Muscle layer of duodenum (tissue), 2 donors: ENCODE results near the gene CREB5.

Experiments used
- H3K27ac ChIP-seq: one replicate; pipeline ENCODE4 v1.7.0; 2013; ENCODE audit warnings: mild to moderate bottlenecking, low read length
- H3K27me3 ChIP-seq: one replicate; pipeline ENCODE4 v1.7.0; 2013; ENCODE audit warnings: low read depth, mild to moderate bottlenecking, control low read depth, low read length
- H3K36me3 ChIP-seq, 2 donors: one replicate each; pipeline ENCODE4 v1.7.0; 2013; ENCODE audit warnings: low read length in 2 of 2, control low read depth in 1 of 2, mild to moderate bottlenecking in 1 of 2; ENCODE audit not compliant: insufficient read depth in 2 of 2, control insufficient read depth in 1 of 2
- H3K4me1 ChIP-seq, 2 donors: one replicate each; pipeline ENCODE4 v1.7.0; 2013; ENCODE audit warnings: low read length in 2 of 2, mild to moderate bottlenecking in 2 of 2, control low read depth in 1 of 2, moderate library complexity in 1 of 2; ENCODE audit not compliant: insufficient read depth in 2 of 2, control insufficient read depth in 1 of 2
- H3K4me3 ChIP-seq, 2 donors: one replicate each; pipeline ENCODE4 v1.7.0; 2013; ENCODE audit warnings: low read length in 2 of 2, low read depth in 1 of 2, mild to moderate bottlenecking in 1 of 2
- H3K9me3 ChIP-seq, 2 donors: one replicate each; pipeline ENCODE4 v1.7.0; 2013; ENCODE audit warnings: low read length in 2 of 2, control low read depth in 1 of 2, mild to moderate bottlenecking in 1 of 2; ENCODE audit not compliant: control insufficient read depth in 1 of 2
- donor health status: healthy.

CREB5 gene

DNA sequence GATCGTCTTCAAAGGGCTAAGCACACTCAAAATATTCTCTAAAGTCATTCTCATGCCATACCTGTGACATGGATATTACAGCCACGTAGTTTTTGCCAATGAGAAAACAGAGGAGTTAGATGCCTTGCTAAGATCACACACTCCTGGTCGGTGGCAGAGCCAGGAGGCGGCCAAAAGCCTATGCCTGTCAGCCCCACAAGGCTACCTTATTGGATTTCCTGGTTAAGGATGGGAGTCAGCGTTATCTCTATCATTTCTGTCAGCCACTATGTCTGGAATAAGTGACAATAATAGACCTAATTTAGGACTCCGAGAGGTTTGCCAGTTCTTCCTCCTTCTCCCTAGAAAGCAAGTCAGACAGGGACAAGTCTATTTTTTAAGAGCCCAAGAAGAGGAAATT is 295.0 kb downstream of the CREB5 start:
- no peak overlapping the region for H3K27ac ChIP-seq
- peaks cover 3 to 11% of the 10 kb centered on the region in 2 donors for H3K4me1 ChIP-seq
- H3K4me3 ChIP-seq: no peak overlapping the region
- no peaks in the 10 kb centered on the region for H3K9me3 ChIP-seq
- no peaks in the 10 kb centered on the region for H3K36me3 ChIP-seq
- H3K27me3 ChIP-seq: no peaks in the 10 kb centered on the region

DNA sequence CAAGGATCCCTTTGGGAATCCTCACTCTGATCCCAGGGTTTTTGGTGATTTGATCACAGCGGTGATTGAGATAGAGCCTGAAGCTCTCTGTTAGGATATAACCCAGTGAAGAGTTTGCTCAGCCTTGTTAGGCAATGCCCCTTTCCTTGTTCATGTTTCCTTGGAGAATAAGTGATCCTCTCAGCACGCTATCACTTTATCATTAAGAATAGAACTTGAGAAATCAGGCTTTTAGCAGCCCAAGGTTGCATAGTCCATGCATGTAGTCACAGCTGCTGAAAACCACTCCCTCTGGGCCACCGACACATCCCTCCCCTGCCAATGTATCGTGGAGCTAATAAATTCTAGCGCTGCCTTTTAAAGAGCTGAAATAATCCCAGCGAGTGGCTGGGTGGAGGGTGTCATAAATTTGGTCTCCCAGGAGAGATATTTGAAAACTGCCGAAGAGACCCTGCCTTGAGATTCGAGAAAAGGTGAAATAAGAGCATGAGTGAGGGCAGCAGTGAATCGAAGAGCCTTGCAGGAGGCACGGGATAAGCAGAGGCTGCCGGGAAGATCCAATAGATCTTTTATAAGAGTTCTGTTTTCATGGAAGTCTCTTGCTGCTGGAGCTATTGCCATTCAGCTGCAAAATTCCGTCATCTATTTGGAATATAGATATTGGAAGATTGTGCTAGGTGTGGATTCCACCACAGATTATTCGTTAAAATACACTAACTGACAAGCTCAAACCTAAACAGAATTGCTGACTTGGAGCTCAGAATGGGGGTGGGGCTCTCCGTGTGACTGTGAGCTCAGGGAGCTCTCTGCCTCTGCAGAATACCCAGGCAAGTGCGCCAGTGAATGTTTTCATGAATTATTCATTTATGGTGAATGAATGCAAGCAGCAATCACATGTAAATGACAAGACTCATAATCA is 296.0 kb downstream of the CREB5 start:
- Histone ChIP-seq H3K4me1 (peaks cover 2 to 3% of the 10 kb centered on the region in 2 donors), H3K27ac (no peak overlapping the region), H3K9me3 (no peaks in the 10 kb centered on the region), H3K4me3 (no peak overlapping the region), H3K36me3 (no peaks in the 10 kb centered on the region), H3K27me3 (no peaks in the 10 kb centered on the region)

DNA sequence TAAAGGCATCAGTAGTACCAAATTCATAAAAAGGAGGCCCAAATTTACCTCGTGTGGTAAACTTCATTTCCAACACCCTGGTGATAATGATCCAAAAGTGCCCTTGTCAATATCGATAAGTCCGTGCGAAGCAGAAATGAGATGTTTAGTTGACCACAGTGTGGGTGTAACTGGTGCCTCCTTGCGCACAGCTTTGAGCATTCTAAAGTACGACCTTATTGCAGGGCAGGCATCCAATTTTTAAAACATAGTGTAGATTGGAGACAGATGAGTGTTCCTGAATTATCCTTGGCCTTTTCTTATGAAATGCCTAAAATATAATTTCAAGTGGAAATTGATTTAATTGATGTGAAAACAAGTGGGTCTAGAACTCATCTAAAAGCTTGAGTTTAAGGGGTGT is 297.4 kb downstream of the CREB5 start:
- Histone ChIP-seq H3K9me3 (no peaks in the 10 kb centered on the region), H3K27ac (no peak overlapping the region), H3K27me3 (no peaks in the 10 kb centered on the region), H3K36me3 (no peaks in the 10 kb centered on the region), H3K4me3 (no peak overlapping the region), H3K4me1 (peaks cover 3 to 4% of the 10 kb centered on the region in 2 donors)

DNA sequence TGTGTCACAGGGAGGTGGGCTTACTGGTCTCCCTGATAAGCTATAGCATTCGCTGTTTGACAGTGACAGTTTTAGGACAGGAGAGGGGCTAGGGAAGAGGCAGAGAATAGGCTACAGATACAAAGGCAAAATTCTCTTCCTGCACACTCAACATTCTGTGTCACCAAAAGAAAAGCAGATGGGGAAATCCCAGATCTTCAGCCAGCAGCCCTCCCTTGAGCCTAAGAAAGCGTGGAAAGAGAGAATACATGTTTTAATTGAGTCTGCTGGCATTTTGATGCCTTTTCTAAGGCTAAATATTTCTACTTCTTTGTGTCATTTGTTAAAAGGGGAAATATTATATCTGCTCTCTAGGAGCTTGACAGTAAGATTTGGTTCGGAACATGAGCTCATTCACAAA is 298.8 kb downstream of the CREB5 start:
- Histone ChIP-seq H3K27ac (no peak overlapping the region), H3K4me1 (peaks cover 3 to 6% of the 10 kb centered on the region in 2 donors), H3K27me3 (no peaks in the 10 kb centered on the region), H3K9me3 (no peaks in the 10 kb centered on the region), H3K36me3 (no peaks in the 10 kb centered on the region), H3K4me3 (no peak overlapping the region)

DNA sequence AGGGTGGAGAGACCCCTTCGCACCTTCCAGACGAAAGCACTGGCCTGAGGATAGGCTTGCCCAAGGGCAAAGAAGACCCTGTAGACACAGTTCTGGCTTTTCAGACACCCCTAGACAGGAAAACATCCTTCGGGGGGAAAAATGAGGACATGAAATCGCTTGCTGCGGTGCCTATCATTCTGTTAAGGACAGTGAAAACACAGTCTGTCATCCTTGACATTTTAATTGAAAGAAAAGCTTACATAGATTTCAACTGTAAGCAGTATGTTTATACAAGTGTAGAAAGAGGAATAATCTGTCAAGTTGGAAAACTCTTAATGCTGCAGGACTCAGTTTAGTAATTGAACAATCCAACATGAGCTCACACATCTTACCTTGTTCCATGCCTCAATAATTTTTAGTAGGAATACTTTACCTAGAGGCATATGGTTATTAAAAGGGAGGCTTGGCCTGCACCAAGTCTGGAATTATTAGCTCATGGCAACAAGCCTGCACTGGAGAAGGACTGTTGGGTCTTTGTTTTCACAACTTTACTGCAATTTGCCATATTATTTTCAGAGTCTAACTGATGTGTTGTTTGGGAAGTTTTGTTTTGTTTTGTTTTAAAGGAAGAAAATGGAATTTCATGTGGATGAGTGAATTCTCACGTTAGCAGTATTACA is 302.3 kb downstream of the CREB5 start:
- peaks cover 3 to 5% of the 10 kb centered on the region in 2 donors for H3K36me3 ChIP-seq
- no peak overlapping the region for H3K4me3 ChIP-seq
- H3K27ac ChIP-seq: no peak overlapping the region
- H3K4me1 ChIP-seq: peaks cover 0 to 6% of the 10 kb centered on the region in 2 donors
- no peaks in the 10 kb centered on the region for H3K27me3 ChIP-seq
- no peaks in the 10 kb centered on the region for H3K9me3 ChIP-seq

DNA sequence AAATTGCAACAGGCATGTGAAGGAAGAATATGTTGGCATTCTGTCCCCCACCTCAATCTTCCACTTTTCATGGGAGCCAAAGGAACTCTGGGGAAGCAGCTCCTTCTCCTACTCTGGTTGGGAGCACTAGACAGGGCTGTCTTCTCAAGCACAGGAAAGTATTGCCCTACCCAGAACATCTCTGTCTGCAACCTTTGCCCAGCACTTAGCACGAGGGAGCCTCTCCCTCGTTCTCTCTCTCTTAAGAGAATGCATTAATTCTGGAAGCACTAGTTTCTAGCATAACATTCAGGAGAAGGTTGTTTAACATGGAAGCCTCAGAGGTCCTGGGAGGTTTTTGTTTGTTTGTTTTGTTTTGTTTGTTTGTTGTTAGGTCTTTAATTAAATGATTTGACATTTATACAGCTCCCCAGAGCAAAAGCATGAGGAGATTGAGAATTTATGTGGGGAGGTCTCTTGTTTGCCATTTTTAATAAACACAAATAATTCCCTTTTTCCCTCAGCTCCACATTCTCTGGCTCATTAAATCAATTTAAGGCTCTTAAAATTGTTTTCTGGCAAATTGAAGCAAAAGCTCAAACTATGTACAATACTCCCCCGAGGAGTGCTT is 305.2 kb downstream of the CREB5 start:
- Histone ChIP-seq H3K4me3 (no peak overlapping the region), H3K9me3 (no peaks in the 10 kb centered on the region), H3K36me3 (peaks cover 9 to 24% of the 10 kb centered on the region in 2 donors), H3K4me1 (peaks cover 0 to 3% of the 10 kb centered on the region in 2 donors), H3K27ac (no peak overlapping the region), H3K27me3 (no peaks in the 10 kb centered on the region)

DNA sequence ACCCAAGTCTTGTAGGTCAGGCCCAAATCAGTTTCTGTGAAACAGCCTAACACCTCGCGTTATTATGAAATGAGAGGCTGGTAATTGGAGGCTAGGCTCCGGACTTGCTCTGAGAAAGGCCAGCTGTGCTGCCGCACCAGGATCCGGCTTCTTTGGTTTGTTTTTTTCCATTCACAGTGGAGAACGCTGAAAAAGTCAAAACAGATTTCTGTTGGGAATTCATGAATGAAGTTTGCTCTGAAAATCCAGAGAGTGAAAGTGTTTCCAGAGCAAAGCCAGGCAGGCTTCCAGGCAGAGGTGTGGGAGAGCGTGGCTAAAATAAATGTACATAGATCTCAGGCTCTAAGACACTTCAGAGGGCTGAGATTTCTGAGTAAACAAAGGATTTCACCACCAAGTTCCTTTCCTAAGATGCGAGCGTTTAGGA is 305.8 kb downstream of the CREB5 start:
- Histone ChIP-seq H3K36me3 (peaks cover 9 to 24% of the 10 kb centered on the region in 2 donors), H3K4me1 (peaks cover 0 to 3% of the 10 kb centered on the region in 2 donors), H3K27me3 (no peaks in the 10 kb centered on the region), H3K4me3 (no peak overlapping the region), H3K27ac (no peak overlapping the region), H3K9me3 (no peaks in the 10 kb centered on the region)

DNA sequence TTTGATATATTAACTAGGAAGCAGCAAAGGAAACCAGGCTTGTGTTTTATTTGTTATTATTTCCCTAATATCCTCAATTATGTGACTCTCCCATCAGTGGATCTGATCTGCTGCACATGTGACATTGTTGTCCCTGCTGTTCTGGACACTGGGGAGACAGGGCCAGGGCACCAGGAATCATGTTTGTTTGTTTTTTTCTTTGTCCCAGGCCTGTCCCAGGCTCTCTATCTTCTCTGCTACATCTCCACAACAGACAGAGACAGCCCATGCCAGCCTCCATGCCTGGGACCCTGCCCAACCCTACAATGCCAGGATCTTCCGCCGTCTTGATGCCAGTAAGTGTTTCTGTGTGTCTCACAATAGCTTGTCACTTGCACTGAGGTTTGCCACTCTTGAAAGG is 306.2 kb downstream of the CREB5 start:
- H3K27ac ChIP-seq: no peak overlapping the region
- H3K4me3 ChIP-seq: no peak overlapping the region

DNA sequence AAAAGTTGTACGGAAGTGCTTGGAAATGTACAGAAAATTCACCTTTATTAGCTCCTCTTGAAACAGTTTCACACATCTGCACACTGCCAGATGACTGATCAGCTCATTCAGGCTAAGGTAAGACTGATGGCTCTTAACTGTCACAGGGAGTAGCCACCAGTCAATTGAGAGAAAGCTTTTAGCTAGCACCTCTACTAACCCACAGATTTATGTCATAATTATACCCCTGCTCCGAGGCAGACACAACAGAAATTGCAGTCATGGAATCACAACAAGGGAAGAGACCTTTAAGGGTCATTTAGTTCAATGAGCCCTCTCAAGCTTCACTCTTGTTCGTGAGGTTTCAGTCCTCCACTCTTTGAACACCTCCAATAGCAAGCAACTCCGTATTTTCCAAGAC is 310.4 kb downstream of the CREB5 start:
- peaks cover 9 to 30% of the 10 kb centered on the region in 2 donors for H3K36me3 ChIP-seq
- H3K4me1 ChIP-seq: peaks cover 0 to 9% of the 10 kb centered on the region in 2 donors
- H3K27ac ChIP-seq: no peak overlapping the region
- no peaks in the 10 kb centered on the region for H3K27me3 ChIP-seq
- H3K9me3 ChIP-seq: no peaks in the 10 kb centered on the region
- no peak overlapping the region for H3K4me3 ChIP-seq

More for the DNA sequence above, 306.2 kb downstream of the CREB5 start:
- peaks cover 0 to 3% of the 10 kb centered on the region in 2 donors for H3K4me1 ChIP-seq
- peaks cover 9 to 24% of the 10 kb centered on the region in 2 donors for H3K36me3 ChIP-seq
- H3K9me3 ChIP-seq: no peaks in the 10 kb centered on the region
- no peaks in the 10 kb centered on the region for H3K27me3 ChIP-seq

DNA sequence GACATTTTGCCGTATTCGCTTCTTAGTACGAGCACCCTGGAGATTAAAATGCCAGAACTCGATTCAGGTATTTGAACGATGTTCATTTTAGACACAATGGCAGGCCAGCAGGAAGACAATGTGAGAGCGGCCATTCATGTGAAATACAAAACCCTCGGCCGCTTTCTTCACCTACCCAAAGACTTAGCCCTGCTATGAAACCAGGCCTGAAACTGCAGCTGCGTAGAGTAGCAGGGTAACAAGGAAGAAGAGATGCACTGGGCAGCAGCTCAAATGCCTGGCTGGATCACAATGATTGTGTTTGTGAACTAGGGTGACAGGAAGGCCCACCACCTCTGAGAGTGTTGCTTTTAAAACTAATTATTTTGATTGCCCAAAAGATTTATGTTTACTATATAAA is 311.0 kb downstream of the CREB5 start:
- peaks cover 0 to 9% of the 10 kb centered on the region in 2 donors for H3K4me1 ChIP-seq
- peaks cover 9 to 30% of the 10 kb centered on the region in 2 donors for H3K36me3 ChIP-seq
- H3K27me3 ChIP-seq: no peaks in the 10 kb centered on the region
- no peaks in the 10 kb centered on the region for H3K9me3 ChIP-seq
- no peak overlapping the region for H3K27ac ChIP-seq
- H3K4me3 ChIP-seq: no peak overlapping the region

DNA sequence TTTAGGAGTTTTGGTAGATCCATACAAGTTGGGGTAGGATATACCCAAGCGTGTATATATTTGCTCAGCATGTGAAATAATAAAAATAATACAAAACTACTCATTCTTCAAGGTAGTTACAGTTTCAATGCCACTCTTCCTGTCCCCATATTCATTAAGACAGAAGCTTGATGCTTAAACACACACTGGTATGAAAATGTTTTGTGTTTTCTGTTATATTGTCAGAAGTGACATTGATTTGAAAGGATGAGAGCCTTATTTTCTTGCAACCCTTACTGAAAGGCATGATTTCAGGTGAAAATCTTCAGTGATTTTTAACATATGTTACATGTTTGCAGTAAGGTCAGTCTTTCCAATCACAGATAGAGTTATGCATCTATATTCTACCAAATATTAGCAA is 312.2 kb downstream of the CREB5 start:
- Histone ChIP-seq H3K9me3 (no peaks in the 10 kb centered on the region), H3K4me3 (no peak overlapping the region), H3K27ac (no peak overlapping the region), H3K27me3 (no peaks in the 10 kb centered on the region), H3K36me3 (peaks cover 6 to 25% of the 10 kb centered on the region in 2 donors), H3K4me1 (peaks cover 0 to 15% of the 10 kb centered on the region in 2 donors)
